ENCODE measurements around the gene FBXL5.

Gene FBXL5, protein sequence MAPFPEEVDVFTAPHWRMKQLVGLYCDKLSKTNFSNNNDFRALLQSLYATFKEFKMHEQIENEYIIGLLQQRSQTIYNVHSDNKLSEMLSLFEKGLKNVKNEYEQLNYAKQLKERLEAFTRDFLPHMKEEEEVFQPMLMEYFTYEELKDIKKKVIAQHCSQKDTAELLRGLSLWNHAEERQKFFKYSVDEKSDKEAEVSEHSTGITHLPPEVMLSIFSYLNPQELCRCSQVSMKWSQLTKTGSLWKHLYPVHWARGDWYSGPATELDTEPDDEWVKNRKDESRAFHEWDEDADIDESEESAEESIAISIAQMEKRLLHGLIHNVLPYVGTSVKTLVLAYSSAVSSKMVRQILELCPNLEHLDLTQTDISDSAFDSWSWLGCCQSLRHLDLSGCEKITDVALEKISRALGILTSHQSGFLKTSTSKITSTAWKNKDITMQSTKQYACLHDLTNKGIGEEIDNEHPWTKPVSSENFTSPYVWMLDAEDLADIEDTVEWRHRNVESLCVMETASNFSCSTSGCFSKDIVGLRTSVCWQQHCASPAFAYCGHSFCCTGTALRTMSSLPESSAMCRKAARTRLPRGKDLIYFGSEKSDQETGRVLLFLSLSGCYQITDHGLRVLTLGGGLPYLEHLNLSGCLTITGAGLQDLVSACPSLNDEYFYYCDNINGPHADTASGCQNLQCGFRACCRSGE

GRCh38 chr4:15655223-15656037, at the start of gene FBXL5:
Gene FBXL5, minus strand, starts transcription at chr4:15655357. Its CDS starts 70 bp downstream, at chr4:15655287.
- TF ChIP-seq ZFX (IDR thresholded peaks at IDR 0.05), result peak; percentile 55
- TF ChIP-seq, protein P1, sequence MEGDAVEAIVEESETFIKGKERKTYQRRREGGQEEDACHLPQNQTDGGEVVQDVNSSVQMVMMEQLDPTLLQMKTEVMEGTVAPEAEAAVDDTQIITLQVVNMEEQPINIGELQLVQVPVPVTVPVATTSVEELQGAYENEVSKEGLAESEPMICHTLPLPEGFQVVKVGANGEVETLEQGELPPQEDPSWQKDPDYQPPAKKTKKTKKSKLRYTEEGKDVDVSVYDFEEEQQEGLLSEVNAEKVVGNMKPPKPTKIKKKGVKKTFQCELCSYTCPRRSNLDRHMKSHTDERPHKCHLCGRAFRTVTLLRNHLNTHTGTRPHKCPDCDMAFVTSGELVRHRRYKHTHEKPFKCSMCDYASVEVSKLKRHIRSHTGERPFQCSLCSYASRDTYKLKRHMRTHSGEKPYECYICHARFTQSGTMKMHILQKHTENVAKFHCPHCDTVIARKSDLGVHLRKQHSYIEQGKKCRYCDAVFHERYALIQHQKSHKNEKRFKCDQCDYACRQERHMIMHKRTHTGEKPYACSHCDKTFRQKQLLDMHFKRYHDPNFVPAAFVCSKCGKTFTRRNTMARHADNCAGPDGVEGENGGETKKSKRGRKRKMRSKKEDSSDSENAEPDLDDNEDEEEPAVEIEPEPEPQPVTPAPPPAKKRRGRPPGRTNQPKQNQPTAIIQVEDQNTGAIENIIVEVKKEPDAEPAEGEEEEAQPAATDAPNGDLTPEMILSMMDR (conservative IDR thresholded peaks at IDR 0.05), result no peak

GRCh38 chr4:15704129-15704528, 49.0 kb upstream of the FBXL5 start:
- TF ChIP-seq, protein P1 (conservative IDR thresholded peaks at IDR 0.05), result no peak
- TF ChIP-seq ZFX (IDR thresholded peaks at IDR 0.05), result no peak
- H3K27ac ChIP-seq, result no peak overlapping the region

More at GRCh38 chr4:15655223-15656037, at the start of gene FBXL5:
- H3K27ac ChIP-seq, result peak within 1 kb of the TSS; percentile 89

- TF ChIP-seq, protein P1 (conservative IDR thresholded peaks at IDR 0.05), result no peak
- TF ChIP-seq ZFX (IDR thresholded peaks at IDR 0.05), result no peak
- no peak overlapping the region for H3K27ac ChIP-seq
These were observed 48.3 kb upstream of the FBXL5 start for GRCh38 chr4:15703439-15703838.

GRCh38 chr4:15702941-15703403, 47.8 kb upstream of the FBXL5 start, which contains the start of gene BST1:
Gene BST1, plus strand, starts transcription at chr4:15703065. Its CDS starts 80 bp downstream, at chr4:15703145.
- TF ChIP-seq, protein P1 (conservative IDR thresholded peaks at IDR 0.05), result no peak
- no peak for TF ChIP-seq ZFX (IDR thresholded peaks at IDR 0.05)
- H3K27ac ChIP-seq, result no peak within 1 kb of the TSS

- TF ChIP-seq, protein P1 (conservative IDR thresholded peaks at IDR 0.05), result no peak
- no peak for TF ChIP-seq ZFX (IDR thresholded peaks at IDR 0.05)
- H3K27ac ChIP-seq, result no peak overlapping the region
These were observed 41.7 kb upstream of the FBXL5 start for GRCh38 chr4:15696866-15697265.

GRCh38 chr4:15695729-15696128, 40.6 kb upstream of the FBXL5 start:
- TF ChIP-seq ZFX (IDR thresholded peaks at IDR 0.05), result no peak
- TF ChIP-seq, protein P1 (conservative IDR thresholded peaks at IDR 0.05), result no peak
- H3K27ac ChIP-seq, result no peak overlapping the region

All from C4-2B (cell line).